Dermis blood vessel endothelial cell (primary cell): ENCODE data around the gene ABLIM2. TPM values are rescaled to one million over a fixed set of nuclear protein-coding genes. Genes with fewer than 3 reads are reported as not detected.

Experiments
- DNase-seq: peaks from one replicate; pipeline ENCODE4 v3.0.0; 2010
- total RNA-seq: library from RNA; depleted of rRNA; stranded (reverse); fragments of >200 nt; gene quantifications from 2 replicates; pipeline ENCODE4 v1.2.3, GENCODE V29; 2014

Gene ABLIM2
- total RNA-seq, 1 donor from 2014 or later = 8.8 TPM

- DNase-seq = peak; percentile 23
Measured at GRCh38 chr4:7924163-7924562, 234.4 kb downstream of the ABLIM2 start.

- DNase-seq = no peak
Measured at GRCh38 chr4:7922466-7922865, 236.1 kb downstream of the ABLIM2 start.

GRCh38 chr4:7918981-7919380, 239.6 kb downstream of the ABLIM2 start:
- DNase-seq = peak; percentile 55

GRCh38 chr4:7918187-7918586, 240.4 kb downstream of the ABLIM2 start:
- DNase-seq = peak; percentile 45

- peak; percentile 27 for DNase-seq
Measured at GRCh38 chr4:7917669-7918068, 240.9 kb downstream of the ABLIM2 start.

GRCh38 chr4:7915875-7916242, 242.8 kb downstream of the ABLIM2 start:
- no peak for DNase-seq

Other genes starting within 250 kb of the ABLIM2 start
- 48.5 and 81.3 TPM in 2 replicates for gene AFAP1, start 219.0 kb downstream of the ABLIM2 start, total RNA-seq
- 148 and 217 TPM in 2 replicates for gene SH3TC1, start 40.5 kb upstream of the ABLIM2 start, total RNA-seq
- 3.0 and 3.6 TPM in 2 replicates for gene HTRA3, start 110.9 kb upstream of the ABLIM2 start, total RNA-seq